ENCODE data around the gene FTCD.

FTCD gene

DNA sequence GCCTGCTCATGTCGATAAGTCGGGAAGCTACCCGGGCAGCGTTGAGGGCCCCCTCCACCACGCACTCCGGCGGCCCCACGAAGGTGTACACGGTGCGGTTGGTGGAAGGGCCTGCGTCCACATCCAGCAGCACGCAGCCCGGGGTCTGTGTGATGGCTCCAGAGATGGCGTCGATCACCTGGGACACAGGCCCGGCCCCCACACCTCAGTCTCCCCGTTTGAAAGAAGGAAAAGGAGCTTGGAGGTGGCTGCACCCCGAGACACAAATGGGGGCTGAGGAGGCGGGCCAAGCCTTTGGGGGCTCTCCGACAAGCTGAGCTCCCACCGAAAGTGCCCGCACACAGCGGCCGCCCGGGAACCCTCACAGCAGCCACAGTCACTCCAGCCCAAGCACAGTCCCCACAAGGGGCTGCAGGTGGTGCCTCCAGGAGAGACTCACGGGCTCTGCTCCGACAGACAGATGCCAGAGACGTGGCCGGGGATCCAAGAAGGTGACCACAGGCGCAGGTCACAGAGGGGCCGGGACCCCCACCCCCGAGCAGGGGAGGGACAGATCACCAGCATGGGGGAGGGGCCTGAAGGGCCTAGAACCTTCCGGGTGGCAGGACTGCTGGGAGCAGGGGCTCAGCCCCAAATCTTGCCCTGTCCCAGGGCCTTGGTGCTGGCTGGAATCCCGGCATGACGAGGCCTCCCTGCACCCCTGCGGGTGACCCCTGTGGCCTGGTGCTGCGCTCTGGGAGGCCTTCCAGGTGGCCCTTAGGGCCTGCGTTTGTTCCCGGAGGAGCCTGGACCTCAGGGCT lies 1.0 kb downstream of the FTCD start:
- FAIRE-seq (no peak), DNase-seq (ENCODE audit: insufficient read length, low spot score) (no peak)

DNA sequence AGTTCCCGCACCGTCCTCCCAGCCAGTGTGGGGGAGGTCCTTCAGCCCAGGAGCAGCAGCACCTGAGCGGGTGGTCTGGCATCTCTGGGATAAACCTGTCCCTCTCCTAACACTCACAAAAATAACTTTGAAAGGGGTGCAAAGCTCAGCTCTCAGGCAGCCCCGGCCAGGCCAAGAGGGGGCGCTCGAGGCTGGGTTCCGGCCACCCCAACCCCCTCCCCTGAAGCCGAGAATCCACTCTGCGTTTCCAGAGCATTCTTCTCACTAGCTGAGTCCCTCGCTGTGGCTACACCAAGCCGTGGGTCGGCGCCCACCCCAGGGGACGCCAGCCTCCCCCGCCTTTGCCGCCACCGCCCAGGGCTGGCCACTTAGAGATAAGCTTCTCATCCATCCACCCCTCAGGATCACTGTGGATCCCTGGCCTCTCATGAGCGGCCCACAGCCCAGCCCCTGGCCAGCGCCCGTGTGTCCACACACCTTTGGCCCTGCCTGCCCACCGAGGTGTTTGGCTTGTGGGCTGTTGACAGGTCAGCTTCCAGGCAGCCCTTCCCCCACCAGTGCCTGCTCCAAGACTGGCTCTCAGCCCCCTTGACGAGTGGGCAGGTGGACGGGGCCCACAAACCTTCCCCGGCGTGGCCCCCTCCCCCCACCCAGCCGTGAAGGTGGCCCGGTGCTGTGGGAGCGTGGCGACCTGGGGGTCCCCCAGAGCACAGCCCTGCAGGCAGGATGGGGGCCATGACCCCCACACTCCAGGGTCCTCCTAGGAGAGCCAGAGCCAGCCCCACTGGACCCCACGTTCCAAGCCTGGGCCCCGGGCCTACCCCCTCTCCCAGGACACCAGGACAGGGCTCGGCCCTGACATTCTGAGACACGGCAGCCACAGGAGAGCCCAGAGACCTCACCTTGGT lies 1.9 kb downstream of the FTCD start:
- no peak for FAIRE-seq
- DNase-seq (ENCODE audit: insufficient read length, low spot score): no peak

DNA sequence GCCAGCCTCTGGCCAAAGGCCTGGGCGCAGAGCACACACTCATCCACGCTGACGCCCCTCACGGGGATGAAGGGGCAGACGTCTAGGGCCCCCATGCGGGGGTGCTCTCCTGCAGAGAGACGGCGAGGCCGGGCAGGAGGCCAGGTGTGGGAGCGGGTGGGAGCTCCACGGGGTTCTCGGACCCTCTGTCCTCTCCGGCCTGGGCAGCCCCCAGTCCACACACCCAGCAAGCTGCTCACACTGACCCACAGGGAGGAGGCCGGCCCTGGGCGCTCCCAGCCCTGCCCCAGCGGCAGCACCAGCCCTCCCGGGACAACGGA lies 2.5 kb downstream of the FTCD start:
- FAIRE-seq: no peak
- no peak for DNase-seq (ENCODE audit: insufficient read length, low spot score)

DNA sequence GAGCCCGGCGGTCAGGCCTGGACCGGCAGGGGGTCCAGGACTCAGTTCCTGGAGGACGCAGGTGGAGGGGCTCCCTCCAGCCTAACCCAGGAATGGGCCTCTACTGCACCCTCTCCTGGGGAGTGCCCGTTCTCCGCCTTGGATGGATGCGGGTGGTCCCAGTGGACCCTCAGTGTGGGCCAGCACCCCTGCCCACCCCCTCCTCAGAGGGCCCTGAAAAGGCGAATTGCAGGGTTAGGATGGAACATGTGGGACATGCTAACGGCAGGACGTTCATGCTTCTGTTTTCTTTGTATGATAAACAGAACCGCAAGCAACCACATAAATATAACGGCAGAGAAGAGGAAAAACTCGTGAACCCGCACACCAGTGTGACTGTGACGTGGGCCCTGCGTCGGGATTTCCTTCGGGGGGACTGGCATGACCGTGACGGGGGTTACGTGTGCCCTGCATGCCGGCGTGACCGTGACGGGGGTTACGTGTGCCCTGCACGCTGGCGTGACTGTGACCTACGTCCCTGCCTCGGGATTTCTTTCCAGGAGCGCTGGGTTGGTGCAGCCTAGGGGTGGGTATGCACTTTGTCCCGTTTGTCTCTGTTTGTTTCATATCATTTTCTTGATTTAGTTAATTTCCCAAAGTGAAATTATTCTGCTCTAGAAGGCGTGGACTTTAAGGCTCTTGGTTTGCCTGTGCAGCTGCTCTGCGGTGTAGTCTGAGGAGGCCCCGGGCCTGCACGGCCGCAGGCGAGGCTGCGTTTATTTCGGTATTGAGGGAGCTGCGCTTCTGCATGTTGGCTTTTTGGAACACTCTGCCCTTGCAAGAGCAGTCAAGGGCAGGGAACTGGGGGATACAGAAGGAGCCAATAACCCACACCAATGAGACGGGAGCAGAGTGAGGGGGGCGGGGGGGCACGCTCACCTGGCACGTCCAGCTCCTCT lies 3.1 kb downstream of the FTCD start:
- DNase-seq (ENCODE audit: insufficient read length, low spot score) (no peak), FAIRE-seq (no peak)

DNA sequence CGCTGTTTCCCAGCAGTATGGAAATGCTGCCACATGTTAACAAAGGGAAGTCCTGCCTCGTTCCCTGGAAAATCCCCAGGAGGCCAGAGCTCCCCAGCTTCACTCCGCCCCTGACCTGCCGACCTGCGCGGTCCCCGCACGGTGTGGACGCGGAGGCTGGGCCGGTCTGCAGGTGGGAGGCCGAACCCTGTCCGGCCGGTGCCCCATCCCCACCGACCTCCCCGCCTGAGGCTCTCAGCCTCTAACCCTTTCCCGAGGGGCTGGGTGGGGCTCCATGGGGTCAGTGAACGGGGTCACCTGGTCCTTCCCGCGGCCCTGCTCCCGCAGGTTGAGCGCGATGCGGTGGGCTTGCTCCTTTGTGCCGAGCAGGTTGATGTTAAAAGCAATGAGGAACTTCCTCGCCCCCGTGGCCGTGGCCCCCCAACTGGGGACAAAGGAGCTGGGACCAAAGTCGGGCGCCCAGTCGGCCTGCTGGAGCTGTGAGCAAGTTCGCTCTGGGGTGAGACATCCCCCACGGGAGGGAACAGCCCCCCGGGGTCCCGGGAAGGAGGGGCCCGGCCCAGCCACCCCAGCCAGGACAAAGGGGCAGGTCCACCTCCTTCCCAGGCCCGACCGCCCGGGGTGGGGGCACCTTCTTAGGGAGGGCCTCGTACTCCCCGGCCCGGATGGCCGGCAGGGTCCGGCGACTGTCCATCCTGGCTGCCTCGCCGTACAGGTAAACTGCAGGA lies 4.0 kb downstream of the FTCD start:
- no peak for FAIRE-seq
- DNase-seq (ENCODE audit: insufficient read length, low spot score): no peak

DNA sequence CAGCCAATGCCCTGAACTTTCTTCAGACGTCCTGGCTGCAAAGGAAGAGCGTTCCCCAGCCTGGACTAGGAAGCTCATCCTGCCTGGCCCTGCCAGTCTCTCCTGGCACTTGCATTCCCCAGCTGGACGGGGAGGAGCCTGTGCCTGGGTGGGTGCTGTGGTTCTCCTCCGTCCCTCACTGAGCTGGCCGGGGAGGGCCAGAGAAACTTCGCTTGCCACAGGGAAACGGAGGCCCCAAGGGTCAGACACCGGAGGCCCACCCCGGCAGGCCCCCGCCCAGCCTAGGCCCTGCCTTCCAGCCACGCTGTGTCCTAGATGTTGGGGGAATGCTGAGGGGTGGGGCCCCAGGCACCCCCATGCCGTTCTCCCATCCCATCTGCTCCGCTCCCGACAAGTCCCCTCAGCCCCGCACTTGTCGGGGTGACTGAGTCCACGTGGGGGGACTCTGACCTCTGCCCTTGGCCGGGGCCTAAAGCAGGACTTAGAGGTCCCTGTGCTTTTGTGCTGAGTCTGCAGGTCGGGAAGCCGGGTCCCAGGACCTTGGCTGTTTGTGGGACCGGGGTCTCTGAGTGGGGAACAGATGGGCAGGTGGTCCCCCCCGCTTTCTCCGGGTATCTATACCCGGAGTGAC lies 4.8 kb downstream of the FTCD start:
- no peak for DNase-seq (ENCODE audit: insufficient read length, low spot score)
- FAIRE-seq: no peak

DNA sequence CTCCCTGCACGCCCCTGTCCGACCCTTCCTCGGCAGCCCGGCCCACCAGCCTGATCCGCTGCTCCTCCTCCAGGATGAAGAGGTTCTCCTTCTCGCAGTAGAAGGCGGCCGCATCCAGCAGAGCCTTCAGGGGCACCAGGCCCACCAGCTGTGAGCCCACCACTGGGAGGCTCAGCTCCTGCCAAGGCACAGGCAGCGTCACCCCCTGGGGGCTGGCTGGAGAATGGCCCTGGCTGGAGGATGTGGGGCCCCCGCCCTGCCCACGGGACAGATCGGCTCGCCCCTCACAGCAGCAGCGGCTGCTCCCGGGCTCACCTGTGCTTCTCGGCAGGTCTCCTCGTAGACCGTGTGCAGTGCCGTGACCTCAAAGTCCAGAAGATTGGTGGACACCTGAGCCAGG lies 5.3 kb downstream of the FTCD start:
- no peak for FAIRE-seq
- DNase-seq (ENCODE audit: insufficient read length, low spot score): no peak

DNA sequence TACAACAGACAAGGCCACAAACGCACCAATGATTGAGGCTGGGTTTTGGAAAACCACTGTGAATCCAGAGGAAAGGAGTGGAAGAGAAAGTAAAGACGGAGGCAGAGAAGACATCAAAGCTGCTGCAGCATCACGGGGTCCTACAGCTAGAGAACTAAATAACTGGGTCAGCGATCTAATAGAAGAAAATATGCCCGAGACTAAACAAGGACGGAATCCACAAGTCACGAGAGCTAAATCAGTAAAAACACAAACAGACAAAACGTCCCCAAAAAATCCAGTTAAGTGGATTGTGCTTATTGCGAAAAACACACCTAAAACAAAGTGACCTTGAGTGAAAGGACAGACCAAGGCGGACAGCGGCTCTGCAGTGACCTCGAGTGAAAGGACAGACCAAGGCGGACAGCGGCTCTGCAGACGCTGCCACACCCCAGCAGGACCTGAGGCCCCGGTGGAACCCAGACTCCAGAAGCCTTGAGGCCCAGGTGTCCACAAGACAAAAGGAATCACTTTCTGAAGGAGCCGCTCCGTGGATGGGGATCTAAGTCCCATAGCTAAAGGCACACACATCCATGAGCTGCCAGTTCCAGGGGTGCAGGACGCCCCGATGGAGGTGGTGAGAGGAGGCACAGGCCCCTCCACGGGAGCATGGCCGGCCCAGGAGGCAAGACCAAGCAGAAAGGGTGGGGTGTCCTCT lies 6.0 kb downstream of the FTCD start:
- no peak for DNase-seq (ENCODE audit: insufficient read length, low spot score)
- no peak for FAIRE-seq

DNA sequence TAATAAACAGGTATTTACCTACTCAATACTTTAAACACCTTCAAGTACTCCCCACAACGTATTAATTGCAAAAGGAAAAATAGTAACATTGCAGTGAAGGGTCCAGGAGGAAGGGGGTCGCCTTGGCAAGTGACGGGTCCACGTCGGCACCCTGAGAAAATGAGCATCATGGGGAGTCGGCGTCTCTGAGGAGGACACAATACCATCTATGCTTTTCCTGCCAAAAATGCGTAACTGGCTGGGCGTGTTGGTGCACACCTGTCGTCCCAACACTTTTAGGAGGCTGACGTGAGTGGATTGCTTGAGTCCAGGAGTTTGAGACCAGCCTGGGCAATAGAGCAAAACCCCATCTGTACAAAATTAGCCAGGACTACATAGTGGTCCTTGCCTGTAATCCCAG lies 7.3 kb downstream of the FTCD start:
- DNase-seq (ENCODE audit: insufficient read length, low spot score): no peak
- no peak for FAIRE-seq

DNA sequence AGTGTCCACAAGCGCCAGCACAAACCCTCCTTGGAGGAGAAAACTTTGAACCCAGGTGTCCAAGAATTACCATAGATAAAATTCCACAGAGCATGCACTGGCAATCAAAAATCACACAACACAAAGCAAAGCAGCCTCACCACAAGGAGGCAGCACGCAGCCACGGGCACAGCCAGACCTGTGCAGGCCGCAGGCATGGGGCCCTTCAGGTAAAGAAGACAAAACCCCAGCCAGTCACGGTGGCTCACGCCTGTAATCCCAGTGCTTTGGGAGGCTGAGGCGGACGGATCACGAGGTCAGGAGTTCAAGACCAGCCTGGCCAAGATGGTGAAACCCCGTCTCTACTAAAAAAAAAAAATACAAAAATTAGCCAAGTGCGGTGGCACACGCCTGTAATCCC lies 8.0 kb downstream of the FTCD start:
- FAIRE-seq (peak; percentile 78), DNase-seq (ENCODE audit: insufficient read length, low spot score) (peak; percentile 72)

DNA sequence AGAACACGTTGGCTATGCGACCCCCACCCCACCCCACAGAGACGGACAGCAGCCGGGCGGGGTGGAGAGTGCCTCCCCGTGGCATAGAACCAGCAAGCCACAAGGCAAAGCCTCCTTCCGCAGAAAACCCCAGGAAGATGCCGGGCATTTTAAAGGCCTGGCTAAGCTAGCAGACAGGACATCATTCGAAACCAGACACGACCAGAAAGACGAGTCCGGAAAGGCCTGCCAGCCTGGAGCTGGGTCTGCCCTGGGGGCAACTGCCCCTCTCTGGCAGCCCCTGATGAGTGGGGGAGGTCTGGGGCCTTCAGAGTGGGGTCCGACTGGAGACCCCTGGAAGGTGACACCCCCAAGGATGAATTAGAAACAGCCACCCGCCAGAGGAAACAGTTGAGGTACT lies 8.5 kb downstream of the FTCD start:
- DNase-seq (ENCODE audit: insufficient read length, low spot score) (no peak), FAIRE-seq (no peak)

DNA sequence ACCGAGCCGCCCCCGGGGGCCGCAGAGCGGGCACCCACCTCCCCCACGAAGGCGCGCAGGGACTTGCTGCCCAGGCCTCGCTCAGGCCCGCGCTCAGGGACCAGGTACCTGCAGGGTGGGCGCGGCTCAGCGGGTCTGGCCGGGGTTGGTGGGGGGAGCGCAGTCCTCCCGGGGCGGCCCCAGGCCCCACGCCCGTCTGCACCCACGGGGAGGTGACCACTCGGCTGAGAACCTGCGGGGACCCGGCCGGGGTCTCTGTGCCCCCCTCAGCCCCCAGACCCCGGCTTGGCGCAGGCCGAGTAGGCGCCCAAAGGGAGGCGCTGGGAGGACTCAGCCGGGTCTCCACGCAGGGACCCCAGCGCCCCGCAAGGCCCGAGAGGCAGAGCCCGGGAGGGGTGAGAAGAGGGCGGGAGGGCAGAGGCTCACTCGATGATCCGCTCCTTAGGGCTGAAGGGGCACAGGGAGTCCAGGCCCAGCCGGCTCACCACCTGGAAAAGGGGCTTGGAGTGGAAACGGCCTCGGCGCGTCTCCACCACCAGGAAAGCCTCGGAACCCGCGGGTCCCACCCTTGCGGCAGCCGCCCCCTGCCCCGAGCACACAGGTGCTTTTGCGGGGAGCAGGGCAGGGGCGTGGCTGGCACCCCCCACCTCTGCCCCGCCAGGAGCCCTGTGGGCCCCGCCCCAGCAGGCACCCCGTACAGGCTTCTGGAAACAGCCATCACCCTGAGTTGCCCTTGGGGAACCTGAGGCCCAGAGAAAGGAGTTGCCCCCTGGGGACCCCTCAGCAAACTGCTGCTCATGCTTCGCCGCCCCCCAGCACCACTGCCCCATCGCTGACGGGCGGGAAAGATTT lies 9.3 kb downstream of the FTCD start:
- no peak for FAIRE-seq
- DNase-seq (ENCODE audit: insufficient read length, low spot score): no peak

DNA sequence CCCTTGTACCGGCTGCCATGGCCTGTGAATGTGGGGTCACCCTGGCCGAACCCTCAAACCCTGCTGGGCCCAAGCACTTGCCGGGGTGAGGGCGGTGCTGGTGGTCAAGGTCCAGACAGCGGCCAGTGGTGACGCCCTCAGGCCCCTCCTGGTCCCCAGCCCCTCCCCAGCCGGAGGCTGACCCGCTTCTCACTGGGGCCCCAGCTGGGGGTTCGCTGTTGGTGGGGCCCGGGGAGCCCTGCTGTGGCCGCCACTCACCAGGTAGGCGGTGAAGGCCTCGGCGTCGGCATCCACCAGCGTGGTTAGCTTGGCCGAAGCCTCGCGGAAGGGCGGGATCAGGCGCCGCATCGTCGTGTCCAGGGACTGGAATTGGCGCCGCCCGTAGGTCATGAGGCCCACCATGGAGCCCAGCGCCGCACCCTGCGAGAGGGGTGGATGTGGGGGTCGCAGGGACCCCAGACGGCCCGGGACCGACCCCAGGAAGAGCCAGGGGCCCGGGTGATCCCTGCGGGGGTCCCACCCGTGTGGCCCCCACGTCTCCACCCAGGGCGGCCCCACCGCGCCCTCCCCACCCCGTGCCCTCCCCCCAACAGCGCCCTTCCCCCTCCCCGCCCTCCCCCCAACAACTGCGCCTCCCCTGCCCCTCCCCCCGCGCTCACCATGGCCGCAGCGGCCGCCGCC lies 10.1 kb downstream of the FTCD start:
- no peak for FAIRE-seq
- no peak for DNase-seq (ENCODE audit: insufficient read length, low spot score)

DNA sequence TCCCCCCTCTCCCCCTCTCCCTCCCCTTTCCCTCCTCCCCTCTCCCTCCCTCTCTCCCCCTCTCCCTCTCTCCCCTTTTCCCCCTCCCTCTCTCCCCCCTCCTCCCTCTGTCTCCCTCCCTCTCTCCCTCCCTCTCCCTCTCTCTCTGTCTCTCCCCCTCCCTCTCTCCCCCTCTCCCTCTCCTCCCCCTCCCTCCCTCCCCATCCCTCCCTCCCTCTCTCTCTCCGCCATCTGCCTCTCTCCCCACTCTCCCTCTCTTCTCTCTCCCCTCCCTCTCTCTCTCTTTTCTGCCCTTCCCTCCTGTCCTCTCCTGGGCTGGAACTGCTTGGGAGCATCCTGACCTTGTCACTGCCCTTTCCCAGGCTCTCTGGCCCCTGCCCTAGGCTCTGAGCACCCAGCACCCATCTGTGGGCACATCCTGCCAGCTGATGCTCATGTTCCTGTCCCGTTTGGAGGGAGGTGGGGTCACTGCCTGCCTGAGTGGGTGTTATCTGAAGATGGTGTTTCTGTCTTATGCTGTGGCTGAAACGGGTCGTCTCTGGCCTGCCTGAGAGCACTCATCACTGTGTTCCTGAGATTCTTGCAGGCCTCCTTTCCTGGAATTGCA lies 10.8 kb downstream of the FTCD start:
- DNase-seq (ENCODE audit: insufficient read length, low spot score) (no peak), FAIRE-seq (no peak)

DNA sequence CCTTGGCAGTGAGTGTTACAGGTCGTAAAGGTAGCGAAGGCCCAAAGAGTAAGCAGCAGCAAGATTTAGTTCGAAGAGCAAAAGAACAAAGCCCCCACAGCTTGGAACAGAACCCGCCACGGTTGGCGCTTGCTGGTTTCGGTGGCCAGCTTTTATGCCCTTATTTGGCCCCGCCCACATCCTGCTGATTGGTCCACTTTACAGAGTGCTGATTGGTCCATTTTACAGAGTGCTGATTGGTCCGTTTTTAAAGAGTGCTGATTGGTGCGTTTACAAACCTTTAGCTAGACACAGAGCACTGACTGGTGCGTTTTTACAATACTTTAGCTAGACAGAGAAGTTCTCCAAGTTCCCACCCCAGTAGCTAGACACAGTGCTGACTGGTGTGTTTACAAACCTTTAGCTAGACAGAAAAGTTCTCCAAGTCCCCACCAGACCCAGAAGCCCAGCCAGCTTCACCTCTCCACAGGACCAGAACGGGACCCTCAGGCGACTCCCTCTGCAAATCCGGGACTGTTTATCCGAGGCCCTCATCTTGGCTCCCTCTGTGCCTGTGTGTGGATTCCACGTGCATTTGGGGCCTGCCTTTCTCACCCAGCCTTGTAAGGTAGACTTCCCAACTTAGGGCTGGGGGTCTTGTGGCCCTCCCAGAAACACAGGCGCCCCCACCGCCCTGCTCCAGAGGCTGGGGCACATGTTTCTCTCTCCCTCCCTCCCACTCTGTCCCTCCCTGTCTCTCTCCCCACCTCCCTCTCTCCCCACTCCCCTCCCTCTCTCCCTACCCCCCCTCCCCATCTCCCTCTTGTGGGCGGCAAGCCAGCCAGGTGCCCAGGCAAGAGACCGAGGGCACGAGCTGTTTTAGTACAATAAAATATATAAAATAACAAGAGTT lies 12.6 kb downstream of the FTCD start:
- FAIRE-seq (no peak), DNase-seq (ENCODE audit: insufficient read length, low spot score) (no peak)

DNA sequence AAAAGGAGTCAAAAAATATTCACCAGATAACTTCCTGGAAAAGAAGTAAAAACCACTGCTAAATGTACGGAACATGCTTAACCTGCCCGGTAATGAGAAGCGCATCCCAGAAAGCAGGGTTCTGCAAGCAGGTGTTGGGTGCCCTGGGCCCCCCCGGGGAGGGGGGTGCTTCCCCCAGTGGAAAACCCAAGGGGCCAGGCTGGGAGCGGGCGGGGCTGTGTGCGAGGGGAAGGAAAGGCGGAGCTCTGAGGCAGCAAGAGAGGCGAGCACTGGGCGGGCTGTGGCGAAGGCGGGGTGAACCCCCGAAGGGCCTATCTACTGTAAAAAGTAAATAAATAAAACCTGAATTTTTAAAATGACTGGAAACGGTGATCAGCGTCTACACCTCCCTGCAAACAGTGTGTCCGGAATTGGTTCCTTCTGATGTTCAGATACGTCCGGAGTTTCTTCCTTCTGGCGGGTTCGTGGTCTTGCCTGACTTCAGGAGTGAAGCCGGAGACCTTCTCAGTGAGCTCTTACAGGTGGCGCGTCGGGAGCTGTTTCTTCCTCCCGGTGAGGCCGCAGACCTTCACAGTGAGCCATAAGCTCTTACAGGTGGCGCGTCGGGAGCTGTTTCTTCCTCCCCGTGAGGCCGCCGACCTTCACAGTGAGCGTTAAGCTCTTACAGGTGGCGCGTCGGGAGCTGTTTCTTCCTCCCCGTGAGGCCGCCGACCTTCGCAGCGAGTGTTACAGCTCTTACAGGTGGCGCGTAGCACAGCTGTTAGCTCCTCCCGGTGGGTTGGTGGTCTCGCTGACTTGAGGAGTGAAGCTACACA lies 13.4 kb downstream of the FTCD start:
- DNase-seq (ENCODE audit: insufficient read length, low spot score) (no peak), FAIRE-seq (no peak)
